Measurements from ENCODE around the gene UBR2. TPM values are rescaled to one million over a fixed set of nuclear protein-coding genes. Genes with fewer than 3 reads are reported as not detected.

The UBR2 gene
- total RNA-seq, 1 donor from 2014 or later = 26.8 TPM

DNA sequence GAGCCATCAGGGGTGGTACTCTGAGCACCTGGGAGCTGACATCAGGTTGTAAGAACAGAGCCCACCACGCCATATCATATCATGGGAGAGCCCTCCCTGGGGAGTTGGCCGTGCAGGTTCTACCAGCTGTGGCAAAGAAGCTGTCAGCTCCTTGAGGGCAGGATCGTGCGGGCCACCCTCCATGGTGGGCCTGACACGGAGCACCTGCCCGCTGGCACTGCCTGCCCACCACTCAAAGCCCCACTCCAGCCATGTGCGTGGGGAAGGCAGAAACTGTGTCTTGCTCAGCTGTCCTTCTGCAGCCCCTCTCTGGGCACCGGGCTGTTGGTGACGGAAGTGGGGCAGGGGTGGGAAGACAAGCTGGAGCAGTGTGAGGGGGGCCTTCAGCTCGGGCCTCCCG, 144.3 kb downstream of the UBR2 start:
- intact Hi-C loops (cut with micrococcal nuclease) = no loop called here
- Mint-ChIP-seq H3K27me3 (ENCODE audit: insufficient read depth) (no peaks in the 10 kb centered on the region), H3K4me3 (no peak overlapping the region), H3K27ac (no peak overlapping the region), H3K36me3 (ENCODE audit: low read depth) (peaks cover 4% of the 10 kb centered on the region), H3K4me1 (ENCODE audit: low read depth) (no peaks in the 10 kb centered on the region), H3K9me3 (peaks cover 19% of the 10 kb centered on the region)
- DNase-seq (ENCODE audit: low spot score) = no peak

- Mint-ChIP-seq H3K36me3 (ENCODE audit: low read depth) (peaks cover 4% of the 10 kb centered on the region), H3K4me1 (ENCODE audit: low read depth) (peaks cover 7% of the 10 kb centered on the region), H3K27me3 (ENCODE audit: insufficient read depth) (no peaks in the 10 kb centered on the region), H3K4me3 (no peak overlapping the region), H3K9me3 (peaks cover 19% of the 10 kb centered on the region), H3K27ac (no peak overlapping the region)
- intact Hi-C loops (cut with micrococcal nuclease) = no loop called here
- no peak for DNase-seq (ENCODE audit: low spot score)
Measured at GRCh38 chr6:42709871-42710270, 146.0 kb downstream of the UBR2 start.

DNA sequence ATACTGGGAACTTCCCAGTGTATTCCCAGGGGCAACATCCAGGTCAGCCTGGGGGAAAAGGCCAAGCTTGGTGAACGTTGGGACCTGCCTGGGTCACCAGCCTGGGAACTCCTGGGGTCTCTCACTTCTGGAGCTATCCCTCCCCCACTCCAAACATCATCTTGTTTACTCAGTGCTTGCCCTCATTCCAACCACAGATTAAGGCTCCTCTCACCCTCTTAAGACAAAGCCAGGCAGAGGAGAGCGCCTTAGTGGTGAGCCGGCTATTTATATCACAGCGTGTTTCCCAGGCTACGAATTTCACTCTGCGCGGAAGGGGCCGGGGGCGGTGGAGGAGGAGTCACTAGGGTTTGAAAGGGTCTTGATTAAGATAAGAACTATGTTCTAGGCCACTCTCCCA, 146.5 kb downstream of the UBR2 start:
- H3K36me3 Mint-ChIP-seq (ENCODE audit: low read depth) = peaks cover 4% of the 10 kb centered on the region
- H3K9me3 Mint-ChIP-seq = peaks cover 19% of the 10 kb centered on the region
- intact Hi-C loops (cut with micrococcal nuclease) = no loop called here
- H3K4me3 Mint-ChIP-seq = no peak overlapping the region
- peaks cover 7% of the 10 kb centered on the region for H3K4me1 Mint-ChIP-seq (ENCODE audit: low read depth)
- no peak overlapping the region for H3K27ac Mint-ChIP-seq
- no peak for DNase-seq (ENCODE audit: low spot score)
- no peaks in the 10 kb centered on the region for H3K27me3 Mint-ChIP-seq (ENCODE audit: insufficient read depth)

DNA sequence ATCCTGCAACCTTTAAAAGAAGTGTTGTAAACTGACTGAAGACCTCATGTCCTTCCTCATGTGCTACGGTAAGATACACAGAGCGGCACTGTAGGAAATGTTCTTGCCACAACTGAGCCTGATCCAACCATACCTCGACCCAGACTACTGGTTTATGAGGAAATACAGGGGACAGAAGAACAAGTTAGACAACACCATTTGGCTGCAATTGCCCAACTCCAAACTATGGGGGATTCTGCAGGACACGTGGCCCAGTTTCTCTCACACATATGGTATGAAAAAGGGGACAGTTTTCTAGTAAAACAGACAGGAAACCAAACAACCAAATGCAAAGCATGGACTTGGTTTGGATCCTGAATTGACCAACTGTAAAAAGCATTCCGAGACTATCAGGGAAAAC, 148.1 kb downstream of the UBR2 start:
- Mint-ChIP-seq H3K9me3 (peaks cover 19% of the 10 kb centered on the region), H3K27me3 (ENCODE audit: insufficient read depth) (no peaks in the 10 kb centered on the region), H3K27ac (no peak overlapping the region), H3K4me3 (no peak overlapping the region), H3K36me3 (ENCODE audit: low read depth) (peaks cover 4% of the 10 kb centered on the region), H3K4me1 (ENCODE audit: low read depth) (peaks cover 7% of the 10 kb centered on the region)
- intact Hi-C loops (cut with micrococcal nuclease) = no loop called here
- DNase-seq (ENCODE audit: low spot score) = no peak

- H3K27ac Mint-ChIP-seq = no peak overlapping the region
- intact Hi-C loops (cut with micrococcal nuclease) = no loop called here
- H3K36me3 Mint-ChIP-seq (ENCODE audit: low read depth) = peaks cover 4% of the 10 kb centered on the region
Measured at GRCh38 chr6:42714098-42714761, 150.4 kb downstream of the UBR2 start.

DNA sequence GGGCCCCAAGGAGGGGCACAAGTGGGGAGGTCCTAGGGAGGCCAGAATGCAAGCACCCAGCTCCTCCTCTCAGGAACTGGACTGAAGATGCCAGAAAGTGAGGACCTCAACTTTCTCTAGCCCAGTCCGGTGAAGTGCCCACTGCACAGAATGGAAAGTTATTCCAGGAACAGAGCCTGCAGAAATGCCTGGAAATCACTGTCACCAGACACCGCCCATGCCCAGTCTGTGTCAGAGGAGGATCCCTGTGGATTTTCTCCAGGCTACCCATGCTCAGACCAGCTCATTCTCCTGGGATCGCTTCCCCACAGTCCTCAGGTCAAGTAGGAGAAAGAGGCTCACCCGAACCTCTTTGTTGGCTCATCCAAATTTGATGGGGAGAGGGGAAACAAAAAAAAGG, 152.0 kb downstream of the UBR2 start:
- intact Hi-C loops (cut with micrococcal nuclease) = no loop called here
- DNase-seq (ENCODE audit: low spot score) = no peak
- Mint-ChIP-seq H3K27me3 (ENCODE audit: insufficient read depth) (peaks cover 5% of the 10 kb centered on the region), H3K4me3 (no peak overlapping the region), H3K4me1 (ENCODE audit: low read depth) (peaks cover 7% of the 10 kb centered on the region), H3K27ac (no peak overlapping the region), H3K36me3 (ENCODE audit: low read depth) (peaks cover 4% of the 10 kb centered on the region), H3K9me3 (peaks cover 16% of the 10 kb centered on the region)

More at GRCh38 chr6:42714098-42714761, 150.4 kb downstream of the UBR2 start:
- no peak overlapping the region for H3K4me3 Mint-ChIP-seq
- DNase-seq (ENCODE audit: low spot score) = no peak
- H3K4me1 Mint-ChIP-seq (ENCODE audit: low read depth) = peaks cover 7% of the 10 kb centered on the region
- H3K27me3 Mint-ChIP-seq (ENCODE audit: insufficient read depth) = no peaks in the 10 kb centered on the region
- H3K9me3 Mint-ChIP-seq = peaks cover 19% of the 10 kb centered on the region

DNA sequence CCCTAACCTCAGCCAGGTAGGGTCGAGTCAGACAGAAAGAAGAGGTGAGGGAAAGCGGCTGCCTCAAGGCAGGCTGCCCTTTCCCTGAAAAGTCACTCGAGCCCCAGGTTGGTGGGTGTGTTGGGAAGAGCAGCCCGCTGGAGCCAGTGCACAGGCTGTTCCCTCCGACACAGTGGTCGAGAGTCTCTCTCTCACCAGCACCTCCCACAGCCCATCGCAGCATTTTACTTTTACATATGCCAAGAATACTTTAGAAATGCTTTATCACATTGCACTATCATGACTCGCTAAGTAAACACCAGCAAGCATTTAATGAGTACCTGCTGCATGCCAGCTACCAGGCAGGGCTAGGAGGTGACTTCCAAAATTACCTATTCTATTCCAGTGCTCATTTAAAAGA, 156.9 kb downstream of the UBR2 start:
- intact Hi-C loops (cut with micrococcal nuclease) = no loop called here
- no peak overlapping the region for H3K4me3 Mint-ChIP-seq
- H3K27me3 Mint-ChIP-seq (ENCODE audit: insufficient read depth) = peaks cover 16% of the 10 kb centered on the region
- peaks cover under 1% of the 10 kb centered on the region for H3K4me1 Mint-ChIP-seq (ENCODE audit: low read depth)
- H3K9me3 Mint-ChIP-seq = no peaks in the 10 kb centered on the region
- H3K27ac Mint-ChIP-seq = no peak overlapping the region
- peaks cover under 1% of the 10 kb centered on the region for H3K36me3 Mint-ChIP-seq (ENCODE audit: low read depth)
- DNase-seq (ENCODE audit: low spot score) = no peak

DNA sequence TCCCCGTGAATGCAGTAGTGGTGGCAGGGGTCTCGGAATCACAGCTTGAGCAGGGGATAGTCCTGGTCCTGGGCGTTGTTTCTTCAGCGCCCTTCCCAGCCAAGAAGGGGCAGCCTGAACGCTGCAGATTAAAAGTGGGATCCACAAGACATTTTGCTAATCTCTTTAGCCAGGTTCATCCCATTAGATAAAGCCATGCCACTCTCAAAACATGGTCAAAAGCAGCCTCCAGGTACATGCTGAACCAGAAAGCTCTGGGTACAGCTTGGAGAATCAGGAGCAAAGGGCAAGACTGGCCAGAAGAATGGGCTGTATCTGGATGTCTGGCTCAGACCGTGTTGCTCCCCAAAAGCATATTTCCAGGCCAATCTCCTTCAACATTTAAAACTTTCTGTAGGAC, 158.7 kb downstream of the UBR2 start, which contains the start of gene PRPH2:
TSS of gene PRPH2 (minus strand) at position 101 of the 400 bp plus-strand sequence. CDS start 263 bp downstream, outside the sequence.
- Mint-ChIP-seq H3K27ac (no peak within 1 kb of the TSS), H3K27me3 (ENCODE audit: insufficient read depth) (peaks cover 16% of the 10 kb centered on the region), H3K9me3 (no peaks in the 10 kb centered on the region), H3K36me3 (ENCODE audit: low read depth) (peaks cover 2% of the 10 kb centered on the region), H3K4me3 (no peak within 1 kb of the TSS), H3K4me1 (ENCODE audit: low read depth) (peaks cover 19% of the 10 kb centered on the region)
- intact Hi-C loops (cut with micrococcal nuclease) = no loop called here
- no peak for DNase-seq (ENCODE audit: low spot score)

DNA sequence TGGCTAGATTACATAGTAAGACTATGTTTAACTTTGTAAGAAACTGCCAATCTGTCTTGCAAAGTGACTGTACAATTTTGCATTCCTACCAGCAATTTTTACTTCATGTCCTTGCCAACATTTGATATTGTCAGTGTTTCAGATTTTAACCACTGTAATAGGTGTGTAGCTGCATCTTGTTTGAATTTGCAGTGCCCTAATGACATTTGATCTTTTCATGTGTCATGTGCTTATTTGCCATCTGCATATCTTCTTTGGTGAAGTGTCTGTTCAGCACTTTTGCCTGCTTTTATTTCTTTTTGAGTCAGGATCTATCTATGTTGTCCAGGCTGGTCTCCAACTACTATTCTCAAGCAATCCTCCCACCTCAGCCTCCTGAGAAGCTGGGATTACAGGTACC, 161.0 kb downstream of the UBR2 start:
- peaks cover 19% of the 10 kb centered on the region for H3K4me1 Mint-ChIP-seq (ENCODE audit: low read depth)
- no peaks in the 10 kb centered on the region for H3K9me3 Mint-ChIP-seq
- peaks cover 2% of the 10 kb centered on the region for H3K36me3 Mint-ChIP-seq (ENCODE audit: low read depth)
- H3K27ac Mint-ChIP-seq = no peak overlapping the region
- DNase-seq (ENCODE audit: low spot score) = no peak
- intact Hi-C loops (cut with micrococcal nuclease) = loop anchor here (5.0 kb wide), 2 partner anchors 33 to 57 kb away; partner anchors contain the start of gene BICRAL
- no peak overlapping the region for H3K4me3 Mint-ChIP-seq
- peaks cover 16% of the 10 kb centered on the region for H3K27me3 Mint-ChIP-seq (ENCODE audit: insufficient read depth)

DNA sequence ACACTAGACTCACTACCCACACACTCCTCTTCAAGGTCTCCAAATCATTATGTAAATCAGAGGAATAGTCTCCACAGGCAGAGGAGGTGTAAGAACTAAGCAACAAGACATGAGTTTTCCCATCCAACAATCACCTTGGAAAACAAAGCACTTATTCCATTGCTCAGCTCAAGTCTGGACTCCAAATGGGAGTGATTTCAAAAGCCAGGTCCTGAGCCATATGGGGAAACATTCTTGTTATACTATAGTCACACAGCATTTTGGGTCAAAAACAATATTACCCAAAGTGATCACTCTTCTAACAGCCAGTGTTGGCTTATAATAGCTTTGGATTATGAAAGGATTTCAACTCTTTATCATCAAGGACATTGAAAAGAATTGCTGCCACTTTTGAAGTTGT, 162.2 kb downstream of the UBR2 start:
- Mint-ChIP-seq H3K27ac (peak overlapping the region; percentile 98), H3K27me3 (ENCODE audit: insufficient read depth) (peaks cover 9% of the 10 kb centered on the region), H3K36me3 (ENCODE audit: low read depth) (peaks cover 2% of the 10 kb centered on the region), H3K9me3 (no peaks in the 10 kb centered on the region), H3K4me3 (peak overlapping the region; percentile 75), H3K4me1 (ENCODE audit: low read depth) (peaks cover 19% of the 10 kb centered on the region)
- no peak for DNase-seq (ENCODE audit: low spot score)
- intact Hi-C loops (cut with micrococcal nuclease) = loop anchor here (1.0 to 5.0 kb wide), 7 partner anchors 20 to 173 kb away; partner anchors contain the start of genes BICRAL and TBCC

GRCh38 chr6:42726485-42727086, 162.8 kb downstream of the UBR2 start:
- Mint-ChIP-seq H3K9me3 (no peaks in the 10 kb centered on the region), H3K27me3 (ENCODE audit: insufficient read depth) (peaks cover 5% of the 10 kb centered on the region), H3K4me3 (peak overlapping the region; percentile 75), H3K27ac (peak overlapping the region; percentile 98), H3K4me1 (ENCODE audit: low read depth) (peaks cover 19% of the 10 kb centered on the region), H3K36me3 (ENCODE audit: low read depth) (peaks cover 2% of the 10 kb centered on the region)
- intact Hi-C loops (cut with micrococcal nuclease) = loop anchor here (1.0 to 5.0 kb wide), 7 partner anchors 20 to 173 kb away; partner anchors contain the start of genes BICRAL and TBCC
- DNase-seq (ENCODE audit: low spot score) = peak; percentile 59

DNA sequence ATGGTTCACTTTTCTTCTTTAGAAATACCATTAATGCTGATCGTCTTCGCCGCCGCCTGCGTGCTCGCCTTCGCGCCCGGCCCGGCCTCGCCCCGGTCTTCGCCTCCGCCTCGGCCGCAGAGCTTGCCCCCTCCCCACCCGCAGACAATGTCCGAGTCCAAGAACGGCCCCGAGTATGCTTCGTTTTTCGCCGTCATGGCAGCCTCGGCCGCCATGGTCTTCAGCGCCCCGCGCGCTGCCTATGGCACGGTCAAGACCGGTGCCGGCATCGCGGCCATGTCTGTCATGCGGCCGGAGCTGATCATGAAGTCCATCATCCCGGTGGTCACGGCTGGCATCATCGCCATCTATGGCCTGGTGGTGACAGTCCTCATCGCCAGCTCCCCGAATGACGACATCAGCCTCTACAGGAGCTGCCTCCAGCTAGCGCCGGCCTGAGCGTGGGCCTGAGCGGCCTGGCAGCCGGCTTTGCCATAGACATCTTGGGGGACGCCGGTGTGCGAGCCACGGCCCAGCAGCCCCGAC, 163.3 kb downstream of the UBR2 start:
- DNase-seq (ENCODE audit: low spot score) = no peak
- intact Hi-C loops (cut with micrococcal nuclease) = loop anchor here (5.0 kb wide), 2 partner anchors 35 to 55 kb away; partner anchors contain the start of gene BICRAL
- Mint-ChIP-seq H3K4me1 (ENCODE audit: low read depth) (peaks cover 19% of the 10 kb centered on the region), H3K27me3 (ENCODE audit: insufficient read depth) (peaks cover under 1% of the 10 kb centered on the region), H3K36me3 (ENCODE audit: low read depth) (peaks cover 2% of the 10 kb centered on the region), H3K4me3 (peak overlapping the region; percentile 75), H3K27ac (peak overlapping the region; percentile 98), H3K9me3 (no peaks in the 10 kb centered on the region)

- no peak for DNase-seq (ENCODE audit: low spot score)
- Mint-ChIP-seq H3K4me1 (ENCODE audit: low read depth) (peaks cover 19% of the 10 kb centered on the region), H3K27ac (peak overlapping the region; percentile 98), H3K4me3 (peak overlapping the region; percentile 57), H3K36me3 (ENCODE audit: low read depth) (peaks cover 2% of the 10 kb centered on the region), H3K9me3 (no peaks in the 10 kb centered on the region), H3K27me3 (ENCODE audit: insufficient read depth) (no peaks in the 10 kb centered on the region)
- intact Hi-C loops (cut with micrococcal nuclease) = loop anchor here (5.0 kb wide), 2 partner anchors 35 to 55 kb away; partner anchors contain the start of gene BICRAL
Measured at GRCh38 chr6:42727627-42728026, 163.8 kb downstream of the UBR2 start.

All from activated T-helper 1 cell treated with anti-CD3 and anti-CD28 coated beads, Interleukin-12 subunit alpha, Interleukin-12 subunit beta, Interleukin-2, Interleukin-4 antibody, amounts not matched to agents 30 ng/mL and 10 ng/mL and 1 ng/mL, durations not matched to agents 14 hours and 24 hours and 36 hours (primary cell).